ENCODE data around the gene ERVMER34-1. TPM values are rescaled to one million over a fixed set of nuclear protein-coding genes. Genes with fewer than 3 reads are reported as not detected.

Gene ERVMER34-1, protein sequence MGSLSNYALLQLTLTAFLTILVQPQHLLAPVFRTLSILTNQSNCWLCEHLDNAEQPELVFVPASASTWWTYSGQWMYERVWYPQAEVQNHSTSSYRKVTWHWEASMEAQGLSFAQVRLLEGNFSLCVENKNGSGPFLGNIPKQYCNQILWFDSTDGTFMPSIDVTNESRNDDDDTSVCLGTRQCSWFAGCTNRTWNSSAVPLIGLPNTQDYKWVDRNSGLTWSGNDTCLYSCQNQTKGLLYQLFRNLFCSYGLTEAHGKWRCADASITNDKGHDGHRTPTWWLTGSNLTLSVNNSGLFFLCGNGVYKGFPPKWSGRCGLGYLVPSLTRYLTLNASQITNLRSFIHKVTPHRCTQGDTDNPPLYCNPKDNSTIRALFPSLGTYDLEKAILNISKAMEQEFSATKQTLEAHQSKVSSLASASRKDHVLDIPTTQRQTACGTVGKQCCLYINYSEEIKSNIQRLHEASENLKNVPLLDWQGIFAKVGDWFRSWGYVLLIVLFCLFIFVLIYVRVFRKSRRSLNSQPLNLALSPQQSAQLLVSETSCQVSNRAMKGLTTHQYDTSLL
- 1.8 TPM for total RNA-seq
- 4.2 TPM for polyA plus RNA-seq (ENCODE audit: insufficient read depth, low read depth, low replicate concordance)
- long read RNA-seq, donor 1, result 0 reads
- long read RNA-seq, donor 2, result 0 reads
- long read RNA-seq, donor 3, result 0 reads
- long read RNA-seq, donor 4, result 0 reads
- long read RNA-seq, donor 5, result 0 reads
- long read RNA-seq, donor 6, partial matches to known transcripts, result 0 of 1 reads
- long read RNA-seq, donor 6, other reads (novel, unspliced or antisense), result 0 of 1 reads
- long read RNA-seq, donor 7, partial matches to known transcripts, result 0 of 1 reads
- long read RNA-seq, donor 7, other reads (novel, unspliced or antisense), result 1 of 1 reads
- long read RNA-seq, donor 8, partial matches to known transcripts, result 0 of 2 reads
- long read RNA-seq, donor 8, other reads (novel, unspliced or antisense), result 0 of 2 reads
- long read RNA-seq, donor 9, partial matches to known transcripts, result 0 of 1 reads
- long read RNA-seq, donor 9, other reads (novel, unspliced or antisense), result 0 of 1 reads
- long read RNA-seq, donor 10, partial matches to known transcripts, result 0 of 2 reads
- long read RNA-seq, donor 10, other reads (novel, unspliced or antisense), result 0 of 2 reads

- Histone ChIP-seq H3K27ac (ENCODE audit: low read depth in 2 of 2, low read length in 2 of 2) (peak within 1 kb of the TSS; percentile 5 to 57), H3K9me3 (ENCODE audit: control insufficient read depth in 2 of 3, insufficient read depth in 1 of 3, low read length in 3 of 3) (no peaks in the 10 kb centered on the region), H3K4me3 (ENCODE audit: low read length in 3 of 3) (peak within 1 kb of the TSS; percentile 7 to 67 (median 63)), H3K27me3 (ENCODE audit: control insufficient read depth, insufficient read depth, low read length) (no peaks in the 10 kb centered on the region), H3K36me3 (ENCODE audit: control insufficient read depth in 2 of 3, insufficient read depth in 3 of 3, low read length in 3 of 3) (no peaks in the 10 kb centered on the region), H3K4me1 (ENCODE audit: control insufficient read depth in 2 of 3, insufficient read depth in 2 of 3, low read depth in 1 of 3, low read length in 3 of 3) (peaks cover 0 to 3% (median 3%) of the 10 kb centered on the region in 3 donors), H3K9ac (ENCODE audit: low read length in 3 of 3) (peak within 1 kb of the TSS in 1 of 3 donors; percentile 55)
- DNase-seq, result peak in 4 of 5 donors; percentile 41 to 84 (median 72)
- FAIRE-seq, result no peak
- TF ChIP-seq, protein P1, sequence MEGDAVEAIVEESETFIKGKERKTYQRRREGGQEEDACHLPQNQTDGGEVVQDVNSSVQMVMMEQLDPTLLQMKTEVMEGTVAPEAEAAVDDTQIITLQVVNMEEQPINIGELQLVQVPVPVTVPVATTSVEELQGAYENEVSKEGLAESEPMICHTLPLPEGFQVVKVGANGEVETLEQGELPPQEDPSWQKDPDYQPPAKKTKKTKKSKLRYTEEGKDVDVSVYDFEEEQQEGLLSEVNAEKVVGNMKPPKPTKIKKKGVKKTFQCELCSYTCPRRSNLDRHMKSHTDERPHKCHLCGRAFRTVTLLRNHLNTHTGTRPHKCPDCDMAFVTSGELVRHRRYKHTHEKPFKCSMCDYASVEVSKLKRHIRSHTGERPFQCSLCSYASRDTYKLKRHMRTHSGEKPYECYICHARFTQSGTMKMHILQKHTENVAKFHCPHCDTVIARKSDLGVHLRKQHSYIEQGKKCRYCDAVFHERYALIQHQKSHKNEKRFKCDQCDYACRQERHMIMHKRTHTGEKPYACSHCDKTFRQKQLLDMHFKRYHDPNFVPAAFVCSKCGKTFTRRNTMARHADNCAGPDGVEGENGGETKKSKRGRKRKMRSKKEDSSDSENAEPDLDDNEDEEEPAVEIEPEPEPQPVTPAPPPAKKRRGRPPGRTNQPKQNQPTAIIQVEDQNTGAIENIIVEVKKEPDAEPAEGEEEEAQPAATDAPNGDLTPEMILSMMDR (IDR thresholded peaks at IDR 0.05; ENCODE audit: borderline replicate concordance, extremely low read depth, insufficient read depth), result no peak
- intact Hi-C loops (cut with DNase I), result no loop called here
Measured at GRCh38 chr4:52750819-52751486, at the start of gene ERVMER34-1. Gene ERVMER34-1 (minus strand): TSS chr4:52751425. CDS start chr4:52745520, 5,905 bp downstream.

DNA sequence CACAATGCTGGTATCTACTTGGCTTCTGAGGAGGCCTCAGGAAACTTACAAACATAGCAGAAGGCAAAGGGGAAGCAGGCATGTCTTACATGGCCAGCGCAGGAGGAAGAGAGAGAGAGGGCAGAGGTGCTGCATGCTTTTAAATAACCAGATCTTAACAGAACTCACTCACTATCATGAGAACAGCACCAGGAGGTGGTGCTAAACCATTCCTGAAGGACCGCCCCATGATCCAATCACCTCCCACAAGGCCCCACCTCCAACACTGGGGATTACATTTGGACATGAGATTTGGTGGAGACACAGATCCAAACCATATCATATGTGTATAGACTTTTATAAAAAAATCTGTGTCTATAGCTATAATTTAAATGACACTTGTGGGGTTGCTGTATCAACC, 48.6 kb upstream of the ERVMER34-1 start:
- TF ChIP-seq, protein P1 (IDR thresholded peaks at IDR 0.05; ENCODE audit: borderline replicate concordance, extremely low read depth, insufficient read depth), result no peak
- H3K36me3 ChIP-seq (ENCODE audit: control insufficient read depth in 2 of 3, insufficient read depth in 3 of 3, low read length in 3 of 3), result no peaks in the 10 kb centered on the region
- FAIRE-seq (no peak), DNase-seq (no peak)
- H3K27me3 ChIP-seq (ENCODE audit: control insufficient read depth, insufficient read depth, low read length), result no peaks in the 10 kb centered on the region
- no peak overlapping the region for H3K27ac ChIP-seq (ENCODE audit: low read depth in 2 of 2, low read length in 2 of 2)
- H3K4me1 ChIP-seq (ENCODE audit: control insufficient read depth in 2 of 3, insufficient read depth in 2 of 3, low read depth in 1 of 3, low read length in 3 of 3), result no peaks in the 10 kb centered on the region
- no peak overlapping the region for H3K9ac ChIP-seq (ENCODE audit: low read length in 3 of 3)
- intact Hi-C loops (cut with DNase I), result no loop called here
- no peaks in the 10 kb centered on the region for H3K9me3 ChIP-seq (ENCODE audit: control insufficient read depth in 2 of 3, insufficient read depth in 1 of 3, low read length in 3 of 3)
- H3K4me3 ChIP-seq (ENCODE audit: low read length in 3 of 3), result no peak overlapping the region

- H3K4me1 ChIP-seq (ENCODE audit: control insufficient read depth in 2 of 3, insufficient read depth in 2 of 3, low read depth in 1 of 3, low read length in 3 of 3), result no peaks in the 10 kb centered on the region
- H3K9me3 ChIP-seq (ENCODE audit: control insufficient read depth in 2 of 3, insufficient read depth in 1 of 3, low read length in 3 of 3), result no peaks in the 10 kb centered on the region
- no peak overlapping the region for H3K4me3 ChIP-seq (ENCODE audit: low read length in 3 of 3)
- DNase-seq (no peak), FAIRE-seq (no peak)
- intact Hi-C loops (cut with DNase I), result no loop called here
- no peak overlapping the region for H3K9ac ChIP-seq (ENCODE audit: low read length in 3 of 3)
- H3K27me3 ChIP-seq (ENCODE audit: control insufficient read depth, insufficient read depth, low read length), result no peaks in the 10 kb centered on the region
- TF ChIP-seq, protein P1 (IDR thresholded peaks at IDR 0.05; ENCODE audit: borderline replicate concordance, extremely low read depth, insufficient read depth), result no peak
- H3K27ac ChIP-seq (ENCODE audit: low read depth in 2 of 2, low read length in 2 of 2), result no peak overlapping the region
- no peaks in the 10 kb centered on the region for H3K36me3 ChIP-seq (ENCODE audit: control insufficient read depth in 2 of 3, insufficient read depth in 3 of 3, low read length in 3 of 3)
Measured at GRCh38 chr4:52795533-52795932, 44.3 kb upstream of the ERVMER34-1 start.
